Ascending aorta (tissue), 2 donors: ENCODE data around the gene ICA1. TPM values are rescaled to one million over a fixed set of nuclear protein-coding genes. Genes with fewer than 3 reads are reported as not detected.

Experiments
- DNase-seq, 2 donors: peaks; one replicate each; pipeline ENCODE4 v3.0.0-alpha.2; 2019; ENCODE audit warnings: low spot score in 2 of 2
- H3K27ac ChIP-seq, 2 donors: fragments of 200-600 bp; sonication (generic); one replicate each; pipeline ENCODE4 v1.5.1; 2016 to 2017; ENCODE audit warnings: mild to moderate bottlenecking in 1 of 2
- H3K27me3 ChIP-seq: fragments of 200-600 bp; sonication (generic); one replicate; pipeline ENCODE4 v1.5.1; 2017
- H3K36me3 ChIP-seq, 2 donors: fragments of 200-600 bp; sonication (generic); one replicate each; pipeline ENCODE4 v1.5.1; 2016
- H3K4me1 ChIP-seq, 2 donors: fragments of 200-600 bp; sonication (generic); one replicate each; pipeline ENCODE4 v1.5.1; 2016 to 2017; ENCODE audit warnings: mild to moderate bottlenecking in 1 of 2
- H3K4me3 ChIP-seq, 2 donors: fragments of 200-600 bp; sonication (generic); one replicate each; pipeline ENCODE4 v1.5.1; 2016 to 2017; ENCODE audit warnings: mild to moderate bottlenecking in 1 of 2
- H3K9me3 ChIP-seq, 2 donors: fragments of 200-600 bp; sonication (generic); one replicate each; pipeline ENCODE4 v1.5.1; 2016
- intact Hi-C: fragments of 100-400 bp; cut with DNase I; formaldehyde crosslinking; loops from one replicate; pipeline ENCODE4 v1.15.1; 2023
- total RNA-seq: library from RNA; depleted of rRNA; stranded (reverse); fragments of >200 nt; gene quantifications from one replicate; pipeline ENCODE4 v1.1.0, GENCODE V29; 2016
- TF ChIP-seq, protein P1 (sequence below), 3 experiments: fragments of 200-600 bp in 2 of 3; fragments of 450-650 bp in 1 of 3; sonication (generic) in 2 of 3; IDR thresholded peaks; one replicate each; pipeline ENCODE4 v1.5.1; 2016 to 2019; ENCODE audit warnings: antibody characterized with exemption in 3 of 3, mild to moderate bottlenecking in 1 of 3, moderate library complexity in 1 of 3

Gene ICA1
- total RNA-seq, 1 donor from 2014 or later: 18.3 TPM

DNA sequence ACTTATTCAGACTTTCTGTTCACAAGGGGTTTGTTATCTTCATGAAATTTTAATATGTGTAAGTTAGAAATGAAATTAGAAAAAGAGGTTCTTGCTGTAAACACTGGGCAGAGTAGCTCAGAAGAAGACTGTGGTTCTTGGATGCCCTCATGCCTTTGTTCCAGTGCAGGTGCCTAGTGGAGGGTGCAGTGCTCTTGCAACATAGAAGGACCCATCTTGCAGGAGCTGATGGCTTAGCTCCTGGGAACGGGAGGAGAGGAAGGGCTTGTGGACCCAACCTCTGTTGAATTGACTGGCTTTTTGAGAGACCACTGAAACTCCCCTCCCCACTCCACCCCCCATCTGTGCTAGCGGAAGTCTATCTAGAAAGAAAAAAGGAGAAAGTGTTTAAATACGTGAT lies 176.5 kb downstream of the ICA1 start:
- H3K27me3 ChIP-seq: no peaks in the 10 kb centered on the region
- intact Hi-C loops: no loop called here
- no peak overlapping the region for H3K27ac ChIP-seq
- no peak overlapping the region for H3K4me3 ChIP-seq
- H3K4me1 ChIP-seq: no peaks in the 10 kb centered on the region
- TF ChIP-seq, protein P1, sequence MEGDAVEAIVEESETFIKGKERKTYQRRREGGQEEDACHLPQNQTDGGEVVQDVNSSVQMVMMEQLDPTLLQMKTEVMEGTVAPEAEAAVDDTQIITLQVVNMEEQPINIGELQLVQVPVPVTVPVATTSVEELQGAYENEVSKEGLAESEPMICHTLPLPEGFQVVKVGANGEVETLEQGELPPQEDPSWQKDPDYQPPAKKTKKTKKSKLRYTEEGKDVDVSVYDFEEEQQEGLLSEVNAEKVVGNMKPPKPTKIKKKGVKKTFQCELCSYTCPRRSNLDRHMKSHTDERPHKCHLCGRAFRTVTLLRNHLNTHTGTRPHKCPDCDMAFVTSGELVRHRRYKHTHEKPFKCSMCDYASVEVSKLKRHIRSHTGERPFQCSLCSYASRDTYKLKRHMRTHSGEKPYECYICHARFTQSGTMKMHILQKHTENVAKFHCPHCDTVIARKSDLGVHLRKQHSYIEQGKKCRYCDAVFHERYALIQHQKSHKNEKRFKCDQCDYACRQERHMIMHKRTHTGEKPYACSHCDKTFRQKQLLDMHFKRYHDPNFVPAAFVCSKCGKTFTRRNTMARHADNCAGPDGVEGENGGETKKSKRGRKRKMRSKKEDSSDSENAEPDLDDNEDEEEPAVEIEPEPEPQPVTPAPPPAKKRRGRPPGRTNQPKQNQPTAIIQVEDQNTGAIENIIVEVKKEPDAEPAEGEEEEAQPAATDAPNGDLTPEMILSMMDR (IDR thresholded peaks at IDR 0.05): no peak
- no peaks in the 10 kb centered on the region for H3K9me3 ChIP-seq
- DNase-seq: no peak
- peaks cover 4 to 6% of the 10 kb centered on the region in 2 donors for H3K36me3 ChIP-seq

GRCh38 chr7:8084836-8085235 lies 177.1 kb downstream of the ICA1 start:
- no peak for DNase-seq
- H3K36me3 ChIP-seq: peaks cover 4 to 6% of the 10 kb centered on the region in 2 donors
- no peak overlapping the region for H3K27ac ChIP-seq
- no peaks in the 10 kb centered on the region for H3K27me3 ChIP-seq
- H3K4me1 ChIP-seq: no peaks in the 10 kb centered on the region
- TF ChIP-seq, protein P1 (IDR thresholded peaks at IDR 0.05): no peak
- H3K4me3 ChIP-seq: no peak overlapping the region
- no peaks in the 10 kb centered on the region for H3K9me3 ChIP-seq
- intact Hi-C loops: no loop called here

- Histone ChIP-seq H3K9me3 (no peaks in the 10 kb centered on the region), H3K36me3 (peaks cover 4 to 6% of the 10 kb centered on the region in 2 donors), H3K4me1 (no peaks in the 10 kb centered on the region), H3K4me3 (no peak overlapping the region), H3K27me3 (no peaks in the 10 kb centered on the region), H3K27ac (no peak overlapping the region)
- TF ChIP-seq, protein P1 (IDR thresholded peaks at IDR 0.05): no peak
- no peak for DNase-seq
- intact Hi-C loops: no loop called here
Measured at GRCh38 chr7:8082762-8083161, 179.2 kb downstream of the ICA1 start.

DNA sequence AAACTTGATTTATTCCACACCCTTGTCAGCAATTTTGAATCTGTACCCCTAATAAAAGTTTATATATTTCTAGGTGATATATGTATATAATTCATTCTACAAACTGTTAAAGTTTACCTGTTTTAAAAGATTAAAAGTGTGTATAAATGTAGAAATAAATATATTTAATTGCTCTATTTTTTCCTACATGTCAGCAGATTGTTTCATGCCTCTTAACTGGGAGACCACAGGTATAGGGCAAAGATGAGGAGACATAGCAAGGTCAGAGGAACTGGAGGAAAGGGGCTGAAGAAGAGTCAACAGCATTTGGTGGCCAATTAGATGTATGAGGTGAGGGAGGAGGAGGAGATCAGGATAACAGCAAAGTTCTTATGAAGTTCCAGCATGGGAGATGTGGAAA lies 183.5 kb downstream of the ICA1 start:
- TF ChIP-seq, protein P1 (IDR thresholded peaks at IDR 0.05): no peak
- no peak overlapping the region for H3K27ac ChIP-seq
- H3K4me3 ChIP-seq: no peak overlapping the region
- H3K4me1 ChIP-seq: no peaks in the 10 kb centered on the region
- H3K36me3 ChIP-seq: no peaks in the 10 kb centered on the region
- H3K9me3 ChIP-seq: no peaks in the 10 kb centered on the region
- no peak for DNase-seq
- intact Hi-C loops: loop anchor here (10.0 kb wide), 1 partner anchor 54 kb away; no protein-coding TSS in a partner anchor
- H3K27me3 ChIP-seq: no peaks in the 10 kb centered on the region

DNA sequence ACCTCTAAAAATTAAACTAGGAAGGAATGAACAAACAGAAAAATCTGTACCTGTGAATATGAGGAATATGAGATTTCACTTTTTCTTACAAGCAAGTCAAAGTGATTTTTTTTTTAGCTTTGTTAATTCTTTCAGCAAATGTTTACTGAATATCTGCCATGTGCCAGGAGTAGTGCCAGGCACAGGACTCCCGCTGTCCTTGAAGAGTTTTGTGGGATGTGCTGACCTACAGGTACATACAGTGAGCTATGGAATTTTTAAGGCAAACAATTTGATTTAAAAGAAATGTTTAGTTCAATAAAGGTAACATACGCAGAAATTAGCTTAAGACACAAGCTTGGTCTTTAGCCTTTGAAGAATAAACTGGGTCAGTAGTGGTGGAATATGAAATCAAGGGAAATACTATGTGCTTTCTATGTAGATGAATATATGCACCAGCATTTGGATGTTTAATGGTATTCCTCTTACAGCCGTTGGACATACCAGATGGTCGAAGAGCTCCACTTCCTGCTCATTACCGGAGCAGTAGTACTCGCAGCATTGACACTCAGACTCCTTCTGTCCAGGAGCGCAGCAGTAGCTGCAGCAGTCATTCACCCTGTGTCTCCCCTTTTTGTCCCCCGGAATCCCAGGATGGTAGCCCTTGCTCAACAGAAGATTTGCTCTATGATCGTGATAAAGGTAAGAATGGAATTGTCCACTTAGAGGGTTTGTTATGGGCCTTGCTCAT lies 191.4 kb downstream of the ICA1 start:
- Histone ChIP-seq H3K27ac (no peak overlapping the region), H3K4me3 (no peak overlapping the region), H3K27me3 (no peaks in the 10 kb centered on the region), H3K36me3 (peaks cover 0 to 3% of the 10 kb centered on the region in 2 donors), H3K4me1 (peaks cover 4 to 9% of the 10 kb centered on the region in 2 donors), H3K9me3 (no peaks in the 10 kb centered on the region)
- intact Hi-C loops: loop anchor here (10.0 kb wide), 1 partner anchor 46 kb away; no protein-coding TSS in a partner anchor
- TF ChIP-seq, protein P1 (IDR thresholded peaks at IDR 0.05): no peak
- DNase-seq: no peak
